Measurements from ENCODE around the gene CDH4. TPM values are rescaled to one million over a fixed set of nuclear protein-coding genes. Genes with fewer than 3 reads are reported as not detected.

The CDH4 gene
- total RNA-seq, 1 donor from 2014 or later: 0.06 TPM

- DNase-seq: no peak
- H3K36me3 ChIP-seq: no peaks in the 10 kb centered on the region
- no peak for TF ChIP-seq CTCF (IDR thresholded peaks at IDR 0.05)
- peaks cover 5% of the 10 kb centered on the region for H3K9me3 ChIP-seq
- H3K4me3 ChIP-seq: no peak overlapping the region
- no peaks in the 10 kb centered on the region for H3K4me1 ChIP-seq
- no peak for ATAC-seq
- intact Hi-C loops (cut with DNase I): no loop called here
- H3K27ac ChIP-seq: no peak overlapping the region
- H3K27me3 ChIP-seq (ENCODE audit: low read depth): peaks cover 9% of the 10 kb centered on the region
Measured at GRCh38 chr20:61587681-61588289, 335.7 kb downstream of the CDH4 start.

- peak; percentile 4 for DNase-seq
- ATAC-seq: no peak
Measured at GRCh38 chr20:61588411-61589385, 336.6 kb downstream of the CDH4 start.

GRCh38 chr20:61590236-61590635 is 338.2 kb downstream of the CDH4 start:
- ATAC-seq: no peak
- no peak for TF ChIP-seq CTCF (IDR thresholded peaks at IDR 0.05)
- Histone ChIP-seq H3K27ac (no peak overlapping the region), H3K9me3 (peaks cover 5% of the 10 kb centered on the region), H3K4me3 (no peak overlapping the region), H3K27me3 (ENCODE audit: low read depth) (no peaks in the 10 kb centered on the region), H3K4me1 (no peaks in the 10 kb centered on the region), H3K36me3 (no peaks in the 10 kb centered on the region)
- intact Hi-C loops (cut with DNase I): no loop called here
- DNase-seq: no peak

More at GRCh38 chr20:61588411-61589385, 336.6 kb downstream of the CDH4 start:
- TF ChIP-seq CTCF (IDR thresholded peaks at IDR 0.05): no peak
- Histone ChIP-seq H3K27me3 (ENCODE audit: low read depth) (peaks cover 6% of the 10 kb centered on the region), H3K4me1 (no peaks in the 10 kb centered on the region), H3K4me3 (no peak overlapping the region), H3K36me3 (no peaks in the 10 kb centered on the region), H3K9me3 (peaks cover 5% of the 10 kb centered on the region), H3K27ac (no peak overlapping the region)
- intact Hi-C loops (cut with DNase I): no loop called here

GRCh38 chr20:61593516-61593915 is 341.5 kb downstream of the CDH4 start:
- DNase-seq (no peak), ATAC-seq (no peak)
- TF ChIP-seq CTCF (IDR thresholded peaks at IDR 0.05): no peak
- intact Hi-C loops (cut with DNase I): no loop called here
- Histone ChIP-seq H3K27ac (no peak overlapping the region), H3K9me3 (peaks cover 22% of the 10 kb centered on the region), H3K27me3 (ENCODE audit: low read depth) (no peaks in the 10 kb centered on the region), H3K4me1 (no peaks in the 10 kb centered on the region), H3K36me3 (no peaks in the 10 kb centered on the region), H3K4me3 (no peak overlapping the region)

GRCh38 chr20:61594198-61594597 is 342.1 kb downstream of the CDH4 start:
- Histone ChIP-seq H3K36me3 (no peaks in the 10 kb centered on the region), H3K27me3 (ENCODE audit: low read depth) (no peaks in the 10 kb centered on the region), H3K27ac (no peak overlapping the region), H3K9me3 (peaks cover 22% of the 10 kb centered on the region), H3K4me3 (no peak overlapping the region), H3K4me1 (no peaks in the 10 kb centered on the region)
- no peak for TF ChIP-seq CTCF (IDR thresholded peaks at IDR 0.05)
- no peak for DNase-seq
- intact Hi-C loops (cut with DNase I): no loop called here
- ATAC-seq: no peak
